Testis (tissue), 2 donors: ENCODE results near the gene SSNA1.

Experiments used
- CTCF ChIP-seq, 3 experiments: fragments of 450-650 bp in 2 of 3; fragments of 200-600 bp in 1 of 3; sonication (generic) in 1 of 3; IDR thresholded peaks; one replicate each; pipeline ENCODE4 v1.5.1; 2016 to 2019; ENCODE audit warnings: antibody characterized with exemption in 3 of 3, mild to moderate bottlenecking in 2 of 3, moderate library complexity in 1 of 3
- POLR2A ChIP-seq: fragments of 450-650 bp; IDR thresholded peaks from one replicate; pipeline ENCODE4 v1.6.1; 2017; ENCODE audit warnings: antibody characterized with exemption, mild to moderate bottlenecking, moderate library complexity

GRCh38 chr9:137235424-137236237 lies 47.2 kb downstream of the SSNA1 start:
- TF ChIP-seq CTCF (IDR thresholded peaks at IDR 0.05) (no peak), POLR2A (no peak)
